Ammon's horn (tissue), 1 donor: ENCODE measurements around the gene HOXD9.

ENCODE experiments used
- DNase-seq: peaks from one replicate; pipeline ENCODE4 v3.0.0-alpha.2; 2016; ENCODE audit warnings: low spot score

The HOXD9 gene

GRCh38 chr2:176137906-176138305 is 15.4 kb downstream of the HOXD9 start:
- DNase-seq, result no peak

- DNase-seq, result no peak
Observed at GRCh38 chr2:176138526-176138922, 16.0 kb downstream of the HOXD9 start.

- DNase-seq, result no peak
Observed at GRCh38 chr2:176138923-176139660, 16.6 kb downstream of the HOXD9 start.

DNA sequence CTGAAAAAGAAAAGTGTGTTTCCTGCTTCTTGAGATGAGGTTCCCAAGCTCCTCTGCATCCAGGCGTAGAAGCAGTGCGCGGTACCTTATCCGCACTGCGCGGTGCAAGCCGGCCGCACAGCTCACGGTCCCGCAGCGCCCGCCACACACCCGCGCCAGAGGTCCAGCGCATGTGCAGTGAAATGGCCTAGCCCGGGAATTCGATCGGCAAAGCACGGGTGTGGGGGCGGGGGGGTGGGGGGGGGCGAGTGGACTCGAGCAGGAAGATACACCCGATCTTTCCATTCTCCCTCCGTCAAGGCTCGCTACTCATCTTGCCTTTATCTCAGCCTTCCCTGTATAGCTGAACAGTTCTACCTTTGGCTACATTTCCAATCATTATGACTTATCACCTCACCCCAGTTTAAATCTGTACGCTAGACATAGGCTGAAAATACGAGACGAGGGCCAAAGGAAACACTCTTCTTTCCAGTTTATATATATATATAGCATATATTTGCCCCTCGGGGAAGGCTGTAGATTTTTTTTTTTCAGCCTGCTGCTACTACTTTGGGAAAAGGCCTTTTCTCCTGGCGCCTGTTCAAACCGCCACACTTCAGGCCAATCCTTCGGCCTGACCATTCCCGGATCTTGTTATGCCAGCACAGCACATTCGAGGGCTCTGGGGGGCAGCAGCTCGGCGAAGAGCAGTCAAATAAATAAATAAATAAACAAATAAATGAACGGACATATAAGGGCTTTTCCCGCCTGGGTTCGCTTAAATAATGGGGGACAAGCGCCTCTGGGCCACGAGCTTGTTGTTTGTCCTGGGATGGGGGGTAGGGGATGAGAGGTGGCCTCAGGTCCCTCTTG is 17.4 kb downstream of the HOXD9 start:
- no peak for DNase-seq

DNA sequence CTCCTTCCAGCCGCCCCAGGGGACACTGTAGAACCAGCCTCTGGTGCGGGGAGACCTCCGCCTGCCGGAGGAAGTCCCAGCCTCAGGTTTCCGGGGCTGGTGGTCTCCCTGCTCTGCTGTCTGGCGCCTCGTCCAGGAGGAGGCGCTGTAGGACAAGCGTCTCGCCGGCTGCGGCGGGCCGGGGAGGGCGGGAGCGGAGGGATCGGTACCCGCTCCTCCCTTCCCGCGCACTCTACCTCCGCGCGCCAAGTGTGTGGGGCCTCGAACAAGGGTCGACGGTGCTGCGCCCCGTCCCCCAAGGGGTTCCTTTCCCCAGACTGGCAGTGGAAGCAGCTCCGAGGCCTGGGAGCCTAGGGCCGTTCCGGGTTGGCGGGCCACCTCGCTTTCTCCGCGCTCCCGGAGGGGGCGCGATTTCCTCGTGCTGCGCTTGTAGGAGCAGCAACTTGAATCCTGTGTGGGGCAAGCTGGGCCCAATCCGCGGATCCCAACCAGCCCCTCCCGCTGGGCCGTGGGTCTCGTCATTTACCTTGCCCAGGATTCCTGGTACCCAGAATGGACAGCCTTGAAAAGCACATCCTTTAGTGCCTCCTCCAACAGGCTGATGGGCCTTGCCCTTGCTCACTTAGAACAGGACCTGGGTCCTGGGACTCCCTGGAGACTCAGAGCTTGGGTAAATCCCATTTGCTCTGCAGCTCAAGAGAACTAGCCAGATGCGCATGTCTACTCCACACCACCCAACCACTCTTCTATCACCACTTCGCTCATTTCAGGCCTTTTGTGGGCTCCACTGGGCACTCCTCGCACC is 18.2 kb downstream of the HOXD9 start:
- DNase-seq, result peak; percentile 58

DNA sequence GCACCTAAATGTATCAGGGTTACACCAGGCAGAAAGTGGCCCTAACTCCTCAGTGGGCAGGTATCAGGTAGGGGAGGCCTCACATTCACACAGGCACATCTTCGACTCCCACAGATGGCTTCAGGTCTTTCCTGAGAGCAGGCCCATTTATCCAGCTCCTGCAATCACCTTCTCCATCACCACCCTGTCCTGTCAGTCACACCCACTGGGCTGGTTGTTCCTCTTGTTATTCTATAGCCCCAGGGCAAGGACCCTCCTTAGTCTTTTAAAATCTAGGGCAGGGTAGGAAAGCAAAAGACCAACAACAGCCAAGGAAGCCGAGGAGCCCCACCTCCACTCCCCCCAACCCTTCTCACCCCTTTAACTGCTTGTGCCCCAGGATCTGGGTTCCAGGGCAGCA is 19.8 kb downstream of the HOXD9 start:
- no peak for DNase-seq

GRCh38 chr2:176145085-176145969 is 22.8 kb downstream of the HOXD9 start:
- no peak for DNase-seq

GRCh38 chr2:176146101-176146500 is 23.6 kb downstream of the HOXD9 start:
- DNase-seq, result no peak

GRCh38 chr2:176146645-176147044 is 24.1 kb downstream of the HOXD9 start:
- no peak for DNase-seq

DNA sequence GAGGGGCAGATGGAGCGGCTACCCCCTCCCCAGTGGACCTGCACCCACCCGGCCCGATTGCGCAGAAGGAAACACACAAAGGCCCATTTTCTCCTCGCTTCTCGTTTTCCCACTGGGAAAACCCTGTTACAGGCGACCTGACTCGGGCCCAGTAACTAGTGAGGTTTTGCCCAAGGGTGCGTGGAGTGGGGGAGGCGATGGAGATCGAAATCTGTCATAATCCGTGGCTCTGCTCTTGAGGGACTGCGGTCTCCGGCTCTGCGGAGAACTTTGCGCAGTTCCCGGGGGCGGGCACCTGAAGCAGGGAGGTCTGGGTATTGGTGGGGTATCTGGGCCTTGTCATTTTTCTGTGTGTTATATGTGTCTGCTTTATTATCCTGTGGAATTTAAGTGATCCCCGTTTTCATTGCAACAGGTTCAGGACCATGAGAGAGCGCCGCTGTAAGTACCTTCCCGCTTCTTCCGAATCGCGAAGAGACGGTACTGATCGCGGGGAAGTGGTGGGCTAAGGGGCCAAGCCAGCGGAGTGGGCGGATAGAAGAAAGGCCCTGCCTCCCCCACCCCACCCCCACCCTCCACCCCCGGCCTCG is 24.8 kb downstream of the HOXD9 start:
- DNase-seq, result no peak

- no peak for DNase-seq
Observed at GRCh38 chr2:176147800-176148496, 25.4 kb downstream of the HOXD9 start.

GRCh38 chr2:176148751-176149421 is 26.4 kb downstream of the HOXD9 start:
- no peak for DNase-seq

DNA sequence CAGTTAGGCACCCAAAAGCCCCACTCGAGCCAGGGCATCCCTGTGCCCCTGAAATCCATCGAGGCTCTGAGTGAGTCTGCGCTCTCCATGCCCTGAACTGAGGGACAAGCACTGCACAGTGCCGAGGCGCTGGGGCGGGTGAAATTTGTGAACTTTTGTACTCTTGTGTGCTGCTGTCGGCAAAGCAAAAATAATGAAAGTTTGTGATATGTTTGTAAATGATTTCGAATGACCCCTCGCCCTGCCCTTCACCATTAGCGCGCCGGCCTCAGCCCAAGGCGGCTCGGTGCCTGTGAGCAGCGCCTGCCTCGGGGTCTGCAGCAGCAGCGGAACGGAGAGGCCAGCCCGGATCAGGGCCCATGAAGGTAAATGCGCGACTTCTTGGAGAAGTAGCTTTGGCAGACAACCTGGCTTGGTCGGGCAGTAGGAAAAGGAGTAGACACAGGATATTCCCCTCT is 27.0 kb downstream of the HOXD9 start:
- DNase-seq, result no peak

DNA sequence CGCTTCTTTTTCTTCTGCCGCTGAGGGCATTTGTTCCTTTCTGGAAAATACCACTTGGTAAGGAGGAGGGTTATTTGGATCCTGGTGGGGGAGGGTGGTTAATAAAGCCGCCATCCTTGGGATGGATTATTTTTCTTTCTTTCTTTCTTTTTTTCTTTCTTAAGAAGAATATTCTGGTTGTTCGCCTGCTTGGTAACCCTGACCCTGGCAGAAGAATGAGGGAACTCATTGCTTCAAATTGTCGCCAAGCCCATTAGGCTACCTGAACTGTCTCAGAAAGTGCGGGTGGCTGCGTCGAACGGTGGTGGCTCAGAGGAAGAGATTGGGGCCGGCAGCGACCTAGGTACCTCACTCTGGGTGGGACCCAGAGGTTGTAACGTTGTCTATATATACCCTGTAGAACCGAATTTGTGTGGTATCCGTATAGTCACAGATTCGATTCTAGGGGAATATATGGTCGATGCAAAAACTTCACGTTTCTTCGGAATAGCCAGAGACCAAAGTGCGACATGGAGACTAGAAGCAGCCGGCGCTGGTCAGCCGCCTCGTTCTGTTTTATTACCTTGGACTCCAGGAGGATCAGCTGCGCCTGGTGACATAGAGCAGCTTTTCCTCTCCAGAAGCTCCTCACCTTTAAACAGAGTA is 27.5 kb downstream of the HOXD9 start:
- DNase-seq, result no peak

DNA sequence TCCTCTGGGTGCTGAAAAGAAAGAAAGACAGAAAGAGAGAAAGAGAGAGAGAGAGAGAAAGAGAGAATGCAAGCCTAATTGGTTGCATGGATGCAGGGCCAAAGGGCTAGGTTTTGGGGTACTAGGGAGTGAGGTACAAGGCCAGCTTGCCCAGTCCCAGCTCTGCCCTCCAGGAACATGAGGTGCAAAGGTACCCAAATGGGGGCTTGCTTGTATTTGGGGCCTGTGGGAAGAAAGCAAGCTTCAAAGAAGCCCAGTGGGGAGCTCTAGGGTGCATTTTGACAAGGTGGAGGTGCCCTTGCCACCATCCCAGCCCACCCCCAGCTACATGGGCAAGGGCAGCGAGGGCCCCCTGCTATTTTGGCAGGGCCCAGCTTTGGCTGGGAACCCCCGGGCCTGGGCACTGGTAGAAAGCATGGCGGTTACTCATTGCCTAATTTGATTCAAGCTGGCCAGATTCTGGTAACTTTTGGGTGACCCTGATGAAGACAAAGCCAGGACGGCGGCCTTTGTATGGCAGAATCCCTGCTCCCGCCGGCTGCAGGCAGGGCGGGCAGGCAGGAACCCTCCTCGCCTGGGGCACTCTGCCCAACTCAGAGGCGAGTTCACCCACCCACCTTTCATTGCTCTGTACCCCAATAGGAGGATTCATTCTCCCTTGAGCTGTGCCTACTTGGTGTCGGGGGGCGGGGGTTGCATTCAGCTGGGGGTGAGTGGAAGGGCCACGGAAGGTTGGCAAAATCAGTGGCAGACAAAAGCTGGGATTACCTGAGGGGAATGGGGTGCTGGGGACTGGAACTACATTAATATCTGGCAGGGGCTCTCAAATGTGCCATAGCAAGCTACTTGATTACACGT is 28.3 kb downstream of the HOXD9 start:
- no peak for DNase-seq

- DNase-seq, result no peak
Observed at GRCh38 chr2:176151442-176152287, 29.1 kb downstream of the HOXD9 start, which contains the start of gene HOXD4. HOXD4 (plus strand) TSS chr2:176151550; CDS start chr2:176151634, 84 bp downstream.
